OCI-LY7 (cell line): ENCODE data around the gene PPP2R3A. TPM values are rescaled to one million over a fixed set of nuclear protein-coding genes. Genes with fewer than 3 reads are reported as not detected.

Experiments used
- BruUV-seq: library from RNA; stranded (reverse); fragments of 400-500 nt; replicated peaks from 2 replicates; lab custom pipeline; 2021; lab: Mats Ljungman, UMichigan
- CTCF ChIA-PET: fragments of 300-600 bp; sonication (Branson Sonifier 250); formaldehyde crosslinking; loops from one replicate; lab custom pipeline; 2022; ENCODE audit warnings: antibody characterized with exemption; ENCODE audit not compliant: unreplicated experiment; lab: Charles Lee
- POLR2A ChIA-PET: fragments of 300-600 bp; sonication (Branson Sonifier 250); formaldehyde crosslinking; loops from one replicate; lab custom pipeline; 2022; ENCODE audit warnings: antibody characterized with exemption; lab: Charles Lee
- DNase-seq: peaks from one replicate; pipeline ENCODE4 v3.0.0-alpha.2; 2015; ENCODE audit warnings: low spot score
- H2AFZ ChIP-seq: fragments of 200-600 bp; sonication (generic), shearing (Covaris generic); 2 replicates; pipeline ENCODE4 v1.6.1; 2014; ENCODE audit warnings: mild to moderate bottlenecking, antibody characterized with exemption, low read length, moderate library complexity
- H3K27ac ChIP-seq: fragments of 200-600 bp; sonication (generic); 2 replicates; pipeline ENCODE4 v1.5.1; 2014; ENCODE audit warnings: mixed run types, low read depth, mild to moderate bottlenecking, moderate library complexity, low read length, inconsistent platforms; ENCODE audit not compliant: poor library complexity, severe bottlenecking
- H3K36me3 ChIP-seq: fragments of 200-600 bp; sonication (generic); 2 replicates; pipeline ENCODE4 v1.6.1; 2014; ENCODE audit warnings: mild to moderate bottlenecking, antibody characterized with exemption, low read length, moderate library complexity, mixed read lengths; ENCODE audit not compliant: insufficient read depth
- H3K4me1 ChIP-seq: fragments of 200-600 bp; sonication (generic); 2 replicates; pipeline ENCODE4 v1.5.1; 2014; ENCODE audit warnings: mild to moderate bottlenecking, low read length; ENCODE audit not compliant: insufficient read depth, poor library complexity, severe bottlenecking
- H3K4me2 ChIP-seq: fragments of 200-600 bp; sonication (generic); 2 replicates; pipeline ENCODE4 v1.6.1; 2014; ENCODE audit warnings: mild to moderate bottlenecking, low read length
- H3K4me3 ChIP-seq: fragments of 200-600 bp; sonication (generic); 2 replicates; pipeline ENCODE4 v1.5.1; 2014; ENCODE audit warnings: mild to moderate bottlenecking, low read depth, low read length; ENCODE audit not compliant: poor library complexity, severe bottlenecking
- H3K79me2 ChIP-seq: fragments of 200-600 bp; sonication (generic); 2 replicates; pipeline ENCODE4 v1.6.1; 2016; ENCODE audit warnings: low read depth, mild to moderate bottlenecking, low read length, moderate library complexity, mixed read lengths; ENCODE audit not compliant: insufficient read depth
- H3K9me2 ChIP-seq: fragments of 200-600 bp; sonication (generic); 2 replicates; pipeline ENCODE4 v1.6.1; 2016; ENCODE audit warnings: mild to moderate bottlenecking, low read length, mixed read lengths; ENCODE audit not compliant: insufficient read depth
- H3K9me3 ChIP-seq: fragments of 200-600 bp; sonication (generic); 2 replicates; pipeline ENCODE4 v1.6.1; 2014; ENCODE audit warnings: mild to moderate bottlenecking, mixed run types, low read length, mixed read lengths
- H4K20me1 ChIP-seq: fragments of 200-600 bp; sonication (generic); 2 replicates; pipeline ENCODE4 v1.6.1; 2014; ENCODE audit warnings: mild to moderate bottlenecking, antibody characterized with exemption, low read length, moderate library complexity, mixed read lengths; ENCODE audit not compliant: insufficient read depth
- CTCF ChIP-seq: fragments of 200-600 bp; sonication (generic); conservative IDR thresholded peaks from 2 replicates; pipeline ENCODE4 v1.5.1; 2014; ENCODE audit warnings: mild to moderate bottlenecking, antibody characterized with exemption, low read length, moderate library complexity, mixed read lengths
- EZH2phosphoT487 ChIP-seq: fragments of 200-600 bp; sonication (generic); IDR thresholded peaks from 2 replicates; pipeline ENCODE4 v1.6.1; 2018; ENCODE audit warnings: low read depth, borderline replicate concordance, mild to moderate bottlenecking, mixed run types, antibody characterized with exemption, low read length, moderate library complexity, mixed read lengths
- intact Hi-C: fragments of 100-400 bp; cut with micrococcal nuclease; formaldehyde crosslinking; loops from one replicate; pipeline ENCODE4 v1.10.0; 2022; ENCODE audit not compliant: unreplicated experiment
- total RNA-seq, 2 experiments: library from RNA; depleted of rRNA in 1 of 2; stranded (reverse); fragments of >200 nt in 1 of 2; shearing (Covaris generic) in 1 of 2; gene quantifications; 2 replicates each; pipeline ENCODE4 v1.2.3, GENCODE V29; 2014 to 2022

PPP2R3A gene
- total RNA-seq, 2 experiments from 2014 or later = 0.22 to 0.27 TPM

GRCh38 chr3:136181741-136182140 lies 216.2 kb downstream of the PPP2R3A start:
- CTCF ChIA-PET = no interaction called here
- no peaks in the 10 kb centered on the region for H3K9me3 ChIP-seq
- H3K27ac ChIP-seq = no peak overlapping the region
- H3K4me3 ChIP-seq = no peak overlapping the region
- no TSS peak for BruUV-seq
- TF ChIP-seq EZH2phosphoT487 (no peak), CTCF (no peak)
- intact Hi-C loops = no loop called here
- H3K9me2 ChIP-seq = no peaks in the 10 kb centered on the region
- no peak for DNase-seq
- H2AFZ ChIP-seq = no peak overlapping the region
- POLR2A ChIA-PET = interaction anchor here (0.6 to 2.2 kb wide), 5 partner anchors 11 to 112 kb away, joined by 3 to 11 read pairs (median 6); partner anchors contain the start of gene MSL2
- H4K20me1 ChIP-seq = peaks cover 49% of the 10 kb centered on the region
- peaks cover 37% of the 10 kb centered on the region for H3K4me1 ChIP-seq
- H3K79me2 ChIP-seq = peaks cover 99% of the 10 kb centered on the region
- H3K4me2 ChIP-seq = no peak overlapping the region
- H3K36me3 ChIP-seq = peaks cover 29% of the 10 kb centered on the region

GRCh38 chr3:136184703-136185102 lies 219.2 kb downstream of the PPP2R3A start:
- peaks cover 20% of the 10 kb centered on the region for H3K36me3 ChIP-seq
- no peak overlapping the region for H3K27ac ChIP-seq
- intact Hi-C loops = no loop called here
- ChIA-PET CTCF (no interaction called here), POLR2A (interaction anchor here (0.6 kb wide), 3 partner anchors 11 to 16 kb away, joined by 3 to 4 read pairs (median 3); no protein-coding TSS in a partner anchor)
- H3K9me2 ChIP-seq = no peaks in the 10 kb centered on the region
- peaks cover 56% of the 10 kb centered on the region for H4K20me1 ChIP-seq
- H3K4me2 ChIP-seq = no peak overlapping the region
- BruUV-seq = no TSS peak
- DNase-seq = no peak
- no peak overlapping the region for H3K4me3 ChIP-seq
- no peak overlapping the region for H2AFZ ChIP-seq
- no peaks in the 10 kb centered on the region for H3K9me3 ChIP-seq
- peaks cover 60% of the 10 kb centered on the region for H3K4me1 ChIP-seq
- peaks cover 99% of the 10 kb centered on the region for H3K79me2 ChIP-seq
- TF ChIP-seq CTCF (no peak), EZH2phosphoT487 (no peak)

GRCh38 chr3:136186344-136186743 lies 220.8 kb downstream of the PPP2R3A start:
- peak; percentile 54 for DNase-seq
- ChIA-PET CTCF (no interaction called here), POLR2A (interaction anchor here (0.5 to 0.6 kb wide), 2 partner anchors 52 to 451 kb away, joined by 3 to 4 read pairs; no protein-coding TSS in a partner anchor)
- H3K9me2 ChIP-seq = no peaks in the 10 kb centered on the region
- TF ChIP-seq CTCF (no peak), EZH2phosphoT487 (no peak)
- peaks cover 61% of the 10 kb centered on the region for H3K4me1 ChIP-seq
- H3K4me3 ChIP-seq = no peak overlapping the region
- H3K4me2 ChIP-seq = peak overlapping the region; percentile 35; the same call in 1 of the 2 replicates
- H3K9me3 ChIP-seq = peaks cover 5% of the 10 kb centered on the region; the same call in 1 of the 2 replicates
- H3K36me3 ChIP-seq = peaks cover 34% of the 10 kb centered on the region
- intact Hi-C loops = no loop called here
- H4K20me1 ChIP-seq = peaks cover 62% of the 10 kb centered on the region
- peak overlapping the region; percentile 6 for H3K27ac ChIP-seq
- BruUV-seq = no TSS peak
- peaks cover 100% of the 10 kb centered on the region for H3K79me2 ChIP-seq
- H2AFZ ChIP-seq = no peak overlapping the region
